ENCODE results near the gene CHDH.

- TF ChIP-seq CTCF (IDR thresholded peaks at IDR 0.05) (no peak), POLR2A (IDR thresholded peaks at IDR 0.05) (no peak)
Measured at GRCh38 chr3:53887446-53887845, 41.2 kb upstream of the CHDH start.

Measured in uterus (tissue), 2 donors.